Stomach (tissue), 9 donors: ENCODE results near the gene TP63. TPM values are rescaled to one million over a fixed set of nuclear protein-coding genes. Genes with fewer than 3 reads are reported as not detected.

Experiments
- DNase-seq, 2 donors: peaks; one replicate each; pipeline versions ENCODE4 v3.0.0 to v3.0.0-alpha.2; 2013 to 2019
- H3K27ac ChIP-seq, 5 donors: fragments of 200-600 bp in 4 of 5; sonication (generic) in 4 of 5; one replicate each; pipeline ENCODE4 v1.5.1; 2013 to 2019; ENCODE audit warnings: mild to moderate bottlenecking in 1 of 5, moderate library complexity in 1 of 5
- H3K27me3 ChIP-seq, 3 donors: fragments of 200-600 bp; sonication (generic); one replicate each; pipeline ENCODE4 v1.5.1; 2017 to 2019; ENCODE audit warnings: mixed run types in 1 of 3
- H3K36me3 ChIP-seq, 4 donors: fragments of 200-600 bp; sonication (generic); 1 replicate in 3 of 4; 2 replicates in 1 of 4; pipeline ENCODE4 v1.5.1; 2016 to 2019
- H3K4me1 ChIP-seq, 4 donors: fragments of 200-600 bp; sonication (generic); one replicate each; pipeline ENCODE4 v1.5.1; 2016 to 2019
- H3K4me3 ChIP-seq, 4 donors: fragments of 200-600 bp; sonication (generic) in 3 of 4; one replicate each; pipeline ENCODE4 v1.5.1; 2016 to 2019; ENCODE audit warnings: mild to moderate bottlenecking in 1 of 4
- H3K9me3 ChIP-seq, 4 donors: fragments of 200-600 bp; sonication (generic); one replicate each; pipeline ENCODE4 v1.5.1; 2016 to 2019
- EP300 ChIP-seq: sonication (generic); formaldehyde crosslinking; IDR thresholded peaks from one replicate; pipeline ENCODE4 v1.6.1; 2017; ENCODE audit warnings: antibody characterized with exemption
- POLR2A ChIP-seq, 4 donors: fragments of 450-650 bp; IDR thresholded peaks; one replicate each; pipeline ENCODE4 v1.6.1; 2016; ENCODE audit warnings: antibody characterized with exemption in 4 of 4, control low read depth in 2 of 4, mild to moderate bottlenecking in 1 of 4, moderate library complexity in 1 of 4
- POLR2AphosphoS5 ChIP-seq, 3 donors: sonication (generic); formaldehyde crosslinking; IDR thresholded peaks; one replicate each; pipeline ENCODE4 v1.6.1; 2016; ENCODE audit warnings: antibody characterized with exemption in 3 of 3
- WGBS, 5 donors: extraction: QIAGEN DNeasy Blood & Tissue Kit in 3 of 5; methylation state at CpG; one replicate each; pipeline versions ENCODE4 v1.1.5 to v1.1.7; 2013 to 2018; 5-methylcytosine and 5-hydroxymethylcytosine counted together
- intact Hi-C: fragments of 100-400 bp; cut with DNase I; formaldehyde crosslinking; loops from one replicate; pipeline ENCODE4 v1.15.1; 2023; ENCODE audit warnings: low total_unique reads
- polyA plus RNA-seq, 3 donors: library from polyadenylated mRNA; stranded (reverse); fragments of 200-250 nt; gene quantifications; one replicate each; pipeline ENCODE4 v1.2.3, GENCODE V29; 2013
- total RNA-seq, 5 donors: library from RNA; depleted of rRNA; stranded (reverse); fragments of >200 nt; gene quantifications; one replicate each; pipeline versions ENCODE4 v1.1.0 to v1.2.3, GENCODE V29; 2014 to 2016
- TF ChIP-seq, protein P1 (sequence below), 7 experiments: fragments of 450-650 bp in 4 of 7; fragments of 200-600 bp in 3 of 7; sonication (generic) in 3 of 7; IDR thresholded peaks; one replicate each; pipeline ENCODE4 v1.5.1; 2016 to 2019; ENCODE audit warnings: antibody characterized with exemption in 7 of 7, control low read depth in 2 of 7, mild to moderate bottlenecking in 1 of 7
- donor health status: healthy with polysubstance abuse.
- donor health status: Bipolar disorder and iron deficiency.
- donor health status: healthy.

TP63 gene
- total and polyA plus RNA-seq, 8 donors = 0.15 to 25.6 (median 0.55) TPM; not detected in 5

DNA sequence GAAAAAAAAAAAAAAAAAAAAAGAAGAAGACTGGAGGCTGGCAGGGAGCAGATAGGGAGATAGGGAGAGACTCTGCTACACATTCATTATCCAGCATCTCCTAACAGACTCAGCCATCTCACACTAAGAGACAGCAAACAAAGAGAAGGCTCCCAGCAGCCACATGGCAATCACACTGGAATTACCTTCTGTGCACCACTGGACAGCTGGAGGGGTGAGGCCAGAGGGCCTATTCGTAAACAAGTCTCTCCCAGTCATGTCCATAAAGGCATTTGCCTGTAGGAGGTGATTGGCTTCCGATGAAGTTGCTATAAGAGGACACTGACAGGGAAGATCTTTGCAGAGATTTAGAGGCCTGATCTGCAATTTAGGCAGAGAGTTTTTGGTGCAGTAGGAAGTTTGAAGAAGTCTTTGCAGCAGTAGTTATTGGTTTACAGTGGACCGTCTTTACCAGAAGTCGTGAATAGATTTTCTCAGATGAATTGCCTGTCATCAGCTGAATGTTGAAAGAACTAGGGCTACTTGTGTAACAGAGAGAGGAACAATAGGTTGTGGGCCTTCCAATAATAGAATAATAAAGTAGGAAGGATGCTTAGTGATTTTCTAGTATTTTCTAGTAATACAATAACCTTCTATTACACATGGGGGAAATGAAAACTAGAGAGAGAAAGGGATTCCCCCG is 89.7 kb downstream of the TP63 start:
- Histone ChIP-seq H3K27ac (no peak overlapping the region), H3K36me3 (no peaks in the 10 kb centered on the region), H3K9me3 (no peaks in the 10 kb centered on the region), H3K27me3 (no peaks in the 10 kb centered on the region), H3K4me3 (no peak overlapping the region), H3K4me1 (no peaks in the 10 kb centered on the region)
- TF ChIP-seq POLR2A (IDR thresholded peaks at IDR 0.05) = no peak
- intact Hi-C loops = no loop called here
- peak in 1 of 2 donors; percentile 17 for DNase-seq
- 85 to 92% (median 88%) methylated on average over 5 of the region's 5 CpGs for WGBS, 5 donors

DNA sequence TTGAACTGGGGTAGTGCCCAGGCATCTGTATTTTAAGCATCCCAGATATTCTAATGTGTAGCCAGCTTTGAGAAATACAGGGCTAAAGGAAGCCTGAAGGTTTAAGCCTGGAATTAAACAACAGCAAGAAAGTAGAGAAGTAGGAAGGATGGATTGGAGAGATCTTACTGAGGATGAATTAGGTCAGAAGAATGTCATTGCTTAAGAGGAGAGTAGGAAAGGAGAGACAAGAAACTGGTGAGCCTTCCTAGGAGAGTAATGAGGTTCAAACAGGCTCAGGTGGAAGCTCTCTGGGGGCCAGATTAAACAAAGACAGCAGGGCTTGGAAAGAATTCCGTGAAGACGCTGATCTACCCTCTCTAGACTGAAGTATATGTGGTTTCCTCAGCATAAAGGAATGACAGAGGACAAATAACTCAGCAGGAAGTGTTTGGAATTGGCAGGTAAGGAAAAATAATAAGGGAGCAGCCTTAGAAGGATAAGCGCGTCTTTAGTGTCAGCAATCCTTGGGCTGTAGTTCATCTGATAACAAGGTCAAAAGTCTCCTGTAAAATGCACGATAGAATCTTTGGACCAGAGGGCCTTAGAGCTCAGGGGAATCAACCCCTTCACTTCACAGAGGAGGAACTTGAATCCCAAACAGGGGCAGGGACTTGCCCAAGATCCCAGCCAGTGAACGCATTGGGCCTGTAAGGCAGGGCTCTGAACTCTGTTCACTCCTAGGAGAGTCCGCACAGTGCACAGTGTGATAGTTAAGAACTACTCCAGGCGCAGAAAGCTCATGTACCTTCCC is 90.9 kb downstream of the TP63 start:
- intact Hi-C loops = no loop called here
- no peak overlapping the region for H3K27ac ChIP-seq
- WGBS, 5 donors = 63 to 75% (median 69%) methylated on average over 8 of the region's 8 CpGs
- no peaks in the 10 kb centered on the region for H3K9me3 ChIP-seq
- no peaks in the 10 kb centered on the region for H3K4me1 ChIP-seq
- no peak overlapping the region for H3K4me3 ChIP-seq
- no peak for DNase-seq
- H3K36me3 ChIP-seq = no peaks in the 10 kb centered on the region
- no peak for TF ChIP-seq EP300
- no peak for TF ChIP-seq POLR2AphosphoS5 (IDR thresholded peaks at IDR 0.05)
- TF ChIP-seq POLR2A (IDR thresholded peaks at IDR 0.05) = no peak
- TF ChIP-seq, protein P1, sequence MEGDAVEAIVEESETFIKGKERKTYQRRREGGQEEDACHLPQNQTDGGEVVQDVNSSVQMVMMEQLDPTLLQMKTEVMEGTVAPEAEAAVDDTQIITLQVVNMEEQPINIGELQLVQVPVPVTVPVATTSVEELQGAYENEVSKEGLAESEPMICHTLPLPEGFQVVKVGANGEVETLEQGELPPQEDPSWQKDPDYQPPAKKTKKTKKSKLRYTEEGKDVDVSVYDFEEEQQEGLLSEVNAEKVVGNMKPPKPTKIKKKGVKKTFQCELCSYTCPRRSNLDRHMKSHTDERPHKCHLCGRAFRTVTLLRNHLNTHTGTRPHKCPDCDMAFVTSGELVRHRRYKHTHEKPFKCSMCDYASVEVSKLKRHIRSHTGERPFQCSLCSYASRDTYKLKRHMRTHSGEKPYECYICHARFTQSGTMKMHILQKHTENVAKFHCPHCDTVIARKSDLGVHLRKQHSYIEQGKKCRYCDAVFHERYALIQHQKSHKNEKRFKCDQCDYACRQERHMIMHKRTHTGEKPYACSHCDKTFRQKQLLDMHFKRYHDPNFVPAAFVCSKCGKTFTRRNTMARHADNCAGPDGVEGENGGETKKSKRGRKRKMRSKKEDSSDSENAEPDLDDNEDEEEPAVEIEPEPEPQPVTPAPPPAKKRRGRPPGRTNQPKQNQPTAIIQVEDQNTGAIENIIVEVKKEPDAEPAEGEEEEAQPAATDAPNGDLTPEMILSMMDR (IDR thresholded peaks at IDR 0.05) = no peak
- no peaks in the 10 kb centered on the region for H3K27me3 ChIP-seq

DNA sequence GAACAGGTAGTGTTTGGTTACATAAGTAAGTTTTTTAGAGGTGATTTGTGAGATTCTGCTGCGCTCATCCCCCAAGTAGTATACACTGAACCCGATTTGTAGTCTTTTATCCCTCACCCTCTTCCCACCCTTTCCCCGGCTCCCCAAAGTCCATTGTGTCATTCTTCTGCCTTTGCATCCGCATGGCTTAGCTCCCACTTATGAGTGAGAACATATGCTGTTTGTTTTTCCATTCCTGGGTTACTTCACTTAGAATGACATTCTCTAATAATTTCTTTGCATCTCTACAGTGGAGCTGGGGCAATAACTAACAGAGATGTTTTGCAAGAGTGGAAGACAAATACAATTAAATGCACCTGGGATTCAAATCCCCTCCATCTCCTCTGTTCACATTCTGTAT is 93.2 kb downstream of the TP63 start:
- no peak overlapping the region for H3K4me3 ChIP-seq
- TF ChIP-seq EP300 (no peak), POLR2AphosphoS5 (IDR thresholded peaks at IDR 0.05) (no peak), POLR2A (IDR thresholded peaks at IDR 0.05) (no peak)
- TF ChIP-seq, protein P1 (IDR thresholded peaks at IDR 0.05) = no peak
- no peaks in the 10 kb centered on the region for H3K9me3 ChIP-seq
- no peaks in the 10 kb centered on the region for H3K36me3 ChIP-seq
- no peaks in the 10 kb centered on the region for H3K27me3 ChIP-seq
- 69 to 89% (median 84%) methylated on average over 4 of the region's 4 CpGs for WGBS, 5 donors
- DNase-seq = peak in 1 of 2 donors; percentile 43
- no peaks in the 10 kb centered on the region for H3K4me1 ChIP-seq
- no peak overlapping the region for H3K27ac ChIP-seq
- intact Hi-C loops = no loop called here

DNA sequence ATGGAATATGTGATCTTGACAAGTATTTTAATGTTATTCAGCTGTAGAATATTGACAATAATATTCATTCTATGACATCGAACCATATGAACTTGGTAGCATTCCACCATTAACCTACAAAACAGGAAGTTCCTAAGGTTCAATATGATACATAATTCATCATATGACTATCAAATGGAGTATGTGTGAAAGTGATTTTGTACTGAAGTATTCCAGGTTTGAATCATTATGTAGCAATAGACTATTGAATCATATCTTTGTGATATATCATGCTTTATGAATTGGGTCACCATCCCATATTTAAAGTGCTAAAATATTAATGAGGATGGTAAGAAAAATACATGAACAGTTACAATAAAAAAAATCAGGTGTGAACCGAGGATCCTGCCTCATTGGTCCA is 95.1 kb downstream of the TP63 start:
- Histone ChIP-seq H3K36me3 (no peaks in the 10 kb centered on the region), H3K27me3 (no peaks in the 10 kb centered on the region), H3K9me3 (no peaks in the 10 kb centered on the region), H3K4me3 (no peak overlapping the region), H3K27ac (no peak overlapping the region), H3K4me1 (no peaks in the 10 kb centered on the region)
- intact Hi-C loops = no loop called here
- DNase-seq = no peak
- WGBS, 5 donors = 85 to 94% (median 91%) methylated on average over 2 of the region's 2 CpGs
- no peak for TF ChIP-seq POLR2AphosphoS5 (IDR thresholded peaks at IDR 0.05)
- TF ChIP-seq, protein P1 (IDR thresholded peaks at IDR 0.05) = no peak
- no peak for TF ChIP-seq EP300
- no peak for TF ChIP-seq POLR2A (IDR thresholded peaks at IDR 0.05)

DNA sequence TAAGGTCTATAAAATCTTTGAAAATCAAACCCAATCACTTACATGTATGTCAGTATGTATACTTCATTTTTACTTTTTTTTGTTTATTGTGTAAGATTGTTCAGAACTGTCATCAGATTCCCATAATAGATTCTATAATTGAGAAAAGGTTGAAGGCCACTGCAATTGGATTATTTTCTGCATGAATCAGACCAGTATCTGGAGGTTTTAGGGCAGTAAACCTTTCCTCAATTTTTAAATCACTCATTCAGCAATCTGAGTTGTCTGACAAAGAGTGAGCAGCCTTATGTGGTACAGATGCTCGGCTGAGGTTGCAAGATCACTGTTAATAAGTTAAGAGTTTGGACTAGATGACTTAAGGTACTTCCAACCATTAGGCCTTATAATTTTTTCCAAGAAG is 96.0 kb downstream of the TP63 start:
- WGBS, 5 donors = 90 to 97% (median 95%) methylated on average over 1 of the region's 1 CpG
- H3K9me3 ChIP-seq = no peaks in the 10 kb centered on the region
- H3K27ac ChIP-seq = no peak overlapping the region
- no peak for DNase-seq
- no peaks in the 10 kb centered on the region for H3K4me1 ChIP-seq
- TF ChIP-seq POLR2A (IDR thresholded peaks at IDR 0.05) = no peak
- TF ChIP-seq, protein P1 (IDR thresholded peaks at IDR 0.05) = no peak
- TF ChIP-seq EP300 = no peak
- TF ChIP-seq POLR2AphosphoS5 (IDR thresholded peaks at IDR 0.05) = no peak
- no peaks in the 10 kb centered on the region for H3K36me3 ChIP-seq
- intact Hi-C loops = no loop called here
- no peak overlapping the region for H3K4me3 ChIP-seq
- H3K27me3 ChIP-seq = no peaks in the 10 kb centered on the region
